HCT116 (cell line): ENCODE measurements around the gene FKBP6. TPM values are rescaled to one million over a fixed set of nuclear protein-coding genes. Genes with fewer than 3 reads are reported as not detected.

ENCODE experiments used
- ATAC-seq: fragments of 200-7000 bp; cut with Tn5 transposase; 2 replicates; pipeline ENCODE4 v1.9.1; 2020; ENCODE audit warnings: mild to moderate bottlenecking, moderate library complexity
- BruUV-seq: library from RNA; stranded (reverse); fragments of 400-500 nt; replicated peaks from 2 replicates; lab custom pipeline; 2021; lab: Mats Ljungman, UMichigan
- CTCF ChIA-PET: fragments of 300-600 bp; sonication (Branson Sonifier 250); formaldehyde crosslinking; loops from one replicate; lab custom pipeline; 2021; ENCODE audit warnings: antibody characterized with exemption; lab: Charles Lee
- POLR2A ChIA-PET: fragments of 300-600, 350-600 bp; sonication (Branson Sonifier 250); formaldehyde crosslinking; loops from one replicate; lab custom pipeline; 2021; ENCODE audit warnings: antibody characterized with exemption; lab: Charles Lee
- RAD21 ChIA-PET, 2 experiments: fragments of 300-600 bp; sonication (Branson Sonifier 250); formaldehyde crosslinking; loops; one replicate each; lab custom pipeline; 2023; ENCODE audit warnings: low total read pairs in 2 of 2; ENCODE audit not compliant: uncharacterized antibody in 2 of 2, unreplicated experiment in 2 of 2, low non-redundant PET in 1 of 2; lab: Charles Lee
- DNase-seq: peaks from one replicate; pipeline ENCODE4 v3.0.0-alpha.2; 2010; ENCODE audit warnings: low read depth, low spot score
- H2AFZ ChIP-seq: fragments of 200-600 bp; shearing (Covaris generic), sonication (generic); 2 replicates; pipeline ENCODE4 v1.6.1; 2017; ENCODE audit warnings: low read depth, mixed run types, mixed read lengths, antibody characterized with exemption, low read length; ENCODE audit not compliant: poor library complexity, severe bottlenecking
- H3K27ac ChIP-seq: 2 replicates; pipeline ENCODE4 v1.5.1; 2012; ENCODE audit warnings: low read depth, low read length
- H3K27me3 ChIP-seq: fragments of 200-600 bp; sonication (generic); 2 replicates; pipeline ENCODE4 v1.6.1; 2016; ENCODE audit warnings: mixed run types, low read length, mixed read lengths; ENCODE audit not compliant: insufficient read depth
- H3K36me3 ChIP-seq, 2 experiments: fragments of 200-500 bp in 1 of 2; fragments of 200-600 bp in 1 of 2; sonication (Bioruptor generic) in 1 of 2; sonication (generic) in 1 of 2; 2 replicates each; pipeline versions ENCODE4 v1.5.1 to v1.6.1; 2014 to 2016; ENCODE audit warnings: low read length in 2 of 2, inconsistent platforms in 1 of 2, mixed read lengths in 1 of 2, mixed run types in 1 of 2; ENCODE audit not compliant: insufficient read depth in 2 of 2, control insufficient read depth in 1 of 2
- H3K4me1 ChIP-seq, 2 experiments: fragments of 200-600 bp in 1 of 2; sonication (generic) in 1 of 2; 2 replicates each; pipeline versions ENCODE4 v1.5.1 to v1.6.1; 2012 to 2017; ENCODE audit warnings: low read length in 2 of 2, inconsistent platforms in 1 of 2, mild to moderate bottlenecking in 1 of 2, mixed read lengths in 1 of 2, mixed run types in 1 of 2, moderate library complexity in 1 of 2; ENCODE audit not compliant: insufficient read depth in 2 of 2, control insufficient read depth in 1 of 2
- H3K4me2 ChIP-seq: fragments of 200-600 bp; sonication (generic); 2 replicates; pipeline ENCODE4 v1.6.1; 2017; ENCODE audit warnings: mixed run types, low read length, mixed read lengths
- H3K4me3 ChIP-seq, 2 experiments: fragments of 200-600 bp in 1 of 2; sonication (generic) in 1 of 2; replicated peaks in 1 of 2; 2 replicates each; pipeline ENCODE4 v1.5.1; 2011 to 2016; ENCODE audit warnings: low read length in 2 of 2, control low read depth in 1 of 2, low read depth in 1 of 2, mild to moderate bottlenecking in 1 of 2, mixed read lengths in 1 of 2, mixed run types in 1 of 2
- H3K79me2 ChIP-seq: fragments of 200-600 bp; sonication (generic); 2 replicates; pipeline ENCODE4 v1.6.1; 2017; ENCODE audit warnings: mild to moderate bottlenecking, mixed run types, low read length, moderate library complexity, mixed read lengths; ENCODE audit not compliant: insufficient read depth
- H3K9ac ChIP-seq: fragments of 200-600 bp; sonication (generic); 2 replicates; pipeline ENCODE4 v1.6.1; 2016; ENCODE audit warnings: low read length, mixed read lengths
- H3K9me2 ChIP-seq: fragments of 200-600 bp; sonication (generic), shearing (Covaris generic); 2 replicates; pipeline ENCODE4 v1.6.1; 2017; ENCODE audit warnings: mixed run types, mild to moderate bottlenecking, moderate library complexity; ENCODE audit not compliant: insufficient read depth
- H3K9me3 ChIP-seq, 2 experiments: fragments of 200-500 bp in 1 of 2; fragments of 200-600 bp in 1 of 2; sonication (Bioruptor generic) in 1 of 2; sonication (generic) in 1 of 2; 2 replicates each; pipeline ENCODE4 v1.6.1; 2014 to 2017; ENCODE audit warnings: low read length in 2 of 2, mixed read lengths in 2 of 2, inconsistent platforms in 1 of 2, low read depth in 1 of 2, mild to moderate bottlenecking in 1 of 2, mixed run types in 1 of 2, moderate library complexity in 1 of 2; ENCODE audit not compliant: control insufficient read depth in 1 of 2, insufficient read depth in 1 of 2
- H4K20me1 ChIP-seq: fragments of 200-600 bp; sonication (generic), shearing (Covaris generic); 2 replicates; pipeline ENCODE4 v1.6.1; 2017; ENCODE audit warnings: mixed run types, mild to moderate bottlenecking, moderate library complexity; ENCODE audit not compliant: insufficient read depth
- ATF3 ChIP-seq: IDR thresholded peaks from 2 replicates; pipeline ENCODE4 v1.6.1; 2012
- CBX3 ChIP-seq: IDR thresholded peaks from 2 replicates; pipeline ENCODE4 v1.6.1; 2012; ENCODE audit warnings: low read depth
- CEBPB ChIP-seq: IDR thresholded peaks from 2 replicates; pipeline ENCODE4 v1.6.1; 2012; ENCODE audit warnings: low read depth
- EZH2 ChIP-seq: fragments of 200-600 bp; sonication (generic); IDR thresholded peaks from 2 replicates; pipeline ENCODE4 v1.6.1; 2017; ENCODE audit warnings: antibody characterized with exemption, mixed run types
- EZH2phosphoT487 ChIP-seq: fragments of 200-600 bp; IDR thresholded peaks from 2 replicates; pipeline ENCODE4 v1.6.1; 2018; ENCODE audit warnings: antibody characterized with exemption, borderline replicate concordance
- JUND ChIP-seq: IDR thresholded peaks from 2 replicates; pipeline ENCODE4 v1.6.1; 2012
- POLR2A ChIP-seq: IDR thresholded peaks from 2 replicates; pipeline ENCODE4 v1.7.0; 2011; ENCODE audit warnings: borderline replicate concordance; ENCODE audit not compliant: insufficient read depth, insufficient read length; ENCODE audit errors: extremely low read depth
- POLR2AphosphoS5 ChIP-seq: IDR thresholded peaks from 2 replicates; pipeline ENCODE4 v1.6.1; 2011; ENCODE audit warnings: mild to moderate bottlenecking, low read depth, low read length, moderate library complexity
- RAD21 ChIP-seq: IDR thresholded peaks from 2 replicates; pipeline ENCODE4 v1.6.1; 2012; ENCODE audit warnings: low read depth, mild to moderate bottlenecking
- REST ChIP-seq: IDR thresholded peaks from 2 replicates; pipeline ENCODE4 v1.6.1; 2012; ENCODE audit warnings: low read depth
- SP1 ChIP-seq: IDR thresholded peaks from 2 replicates; pipeline ENCODE4 v1.6.1; 2012; ENCODE audit warnings: low read depth
- SRF ChIP-seq: IDR thresholded peaks from 2 replicates; pipeline ENCODE4 v1.6.1; 2012; ENCODE audit warnings: low read depth
- TCF7L2 ChIP-seq: IDR thresholded peaks from 2 replicates; pipeline ENCODE4 v1.7.0; 2011; ENCODE audit warnings: borderline replicate concordance, inconsistent platforms; ENCODE audit not compliant: insufficient read depth, insufficient read length; ENCODE audit errors: extremely low read depth
- YY1 ChIP-seq: IDR thresholded peaks from 2 replicates; pipeline ENCODE4 v1.6.1; 2011; ENCODE audit warnings: low read length, low read depth, moderate library complexity, mild to moderate bottlenecking; ENCODE audit not compliant: insufficient replicate concordance; ENCODE audit errors: extremely low read depth
- ZBTB33 ChIP-seq: IDR thresholded peaks from 2 replicates; pipeline ENCODE4 v1.6.1; 2011; ENCODE audit warnings: mild to moderate bottlenecking, low read length, moderate library complexity; ENCODE audit not compliant: insufficient replicate concordance; ENCODE audit errors: extremely low read depth
- ZFX ChIP-seq: fragments of 450-650 bp; IDR thresholded peaks from 2 replicates; pipeline ENCODE4 v1.6.1; 2017
- intact Hi-C: fragments of 100-400 bp; cut with micrococcal nuclease; formaldehyde crosslinking; loops from 2 replicates; pipeline ENCODE4 v1.10.0; 2022
- total RNA-seq: library from RNA; stranded (reverse); gene quantifications from one replicate; pipeline ENCODE4 v1.2.1, GENCODE V29; 2021; ENCODE audit not compliant: unreplicated experiment

The FKBP6 gene
- total RNA-seq, 1 experiment from 2014 or later = not detected

GRCh38 chr7:73356159-73356558 lies 28.2 kb downstream of the FKBP6 start (continued):
- TF ChIP-seq REST = no peak

GRCh38 chr7:73358590-73359275 lies 30.8 kb downstream of the FKBP6 start:
- Histone ChIP-seq H4K20me1 (no peaks in the 10 kb centered on the region), H3K9me3 (no peaks in the 10 kb centered on the region), H3K27me3 (no peaks in the 10 kb centered on the region), H3K9me2 (no peaks in the 10 kb centered on the region), H3K9ac (no peak overlapping the region), H3K36me3 (no peaks in the 10 kb centered on the region), H2AFZ (no peak overlapping the region), H3K4me1 (no peaks in the 10 kb centered on the region), H3K79me2 (no peaks in the 10 kb centered on the region), H3K27ac (no peak overlapping the region), H3K4me2 (no peak overlapping the region), H3K4me3 (no peak overlapping the region)
- intact Hi-C loops = no loop called here
- ChIA-PET RAD21 (interaction anchor here in 1 of 2 experiments (0.7 kb wide), 1 partner anchor 93 kb away, joined by 3 read pairs; no protein-coding TSS in a partner anchor), POLR2A (no interaction called here), CTCF (no interaction called here)
- ATAC-seq = no peak
- no TSS peak for BruUV-seq
- no peak for DNase-seq
- TF ChIP-seq CEBPB (no peak), EZH2 (no peak), SRF (no peak), ZFX (no peak), RAD21 (no peak), EZH2phosphoT487 (no peak), YY1 (no peak), REST (no peak), CBX3 (no peak), JUND (no peak), TCF7L2 (no peak), ZBTB33 (no peak), POLR2A (no peak), ATF3 (no peak), SP1 (no peak), POLR2AphosphoS5 (no peak)
